ENCODE measurements around the gene MARCHF3. TPM values are rescaled to one million over a fixed set of nuclear protein-coding genes. Genes with fewer than 3 reads are reported as not detected.

Gene MARCHF3
- total RNA-seq, 1 experiment from 2014 or later = 16.1 TPM

GRCh38 chr5:127031863-127032232 lies 1.5 kb upstream of the MARCHF3 start:
- no peaks in the 10 kb centered on the region for H3K36me3 Mint-ChIP-seq
- no peak overlapping the region for H3K27ac Mint-ChIP-seq
- POLR2A ChIA-PET = interaction anchor here (1.2 to 1.6 kb wide), 2 partner anchors 198 to 254 kb away, joined by 3 to 7 read pairs; no protein-coding TSS in a partner anchor
- CTCF ChIA-PET = interaction anchor here (1.3 kb wide), 2 partner anchors 9 to 48 kb away, joined by 4 read pairs; no protein-coding TSS in a partner anchor
- H3K4me1 Mint-ChIP-seq = peaks cover 31% of the 10 kb centered on the region
- no peak for DNase-seq (ENCODE audit: low spot score)
- no peak for ATAC-seq
- peak; percentile 31; the same call in 1 of the 2 replicates for TF ChIP-seq GABPB1 (CRISPR knock-in tag; IDR thresholded peaks at IDR 0.05)
- no peak for TF ChIP-seq FOXJ3 (CRISPR knock-in tag; IDR thresholded peaks at IDR 0.05; ENCODE audit: borderline replicate concordance)
- H3K4me3 Mint-ChIP-seq = peak overlapping the region; percentile 81
- 0 out of 2 replicates have a peak, but pooled peaks cover 4% of the 10 kb centered on the region for H3K9me3 Mint-ChIP-seq
- H3K27me3 Mint-ChIP-seq (ENCODE audit: low read depth) = peaks cover 38% of the 10 kb centered on the region

GRCh38 chr5:127031147-127031862 lies 947 bp upstream of the MARCHF3 start:
- ChIA-PET CTCF (interaction anchor here (0.6 to 1.3 kb wide), 6 partner anchors 9 to 266 kb away, joined by 3 to 4 read pairs (median 3); no protein-coding TSS in a partner anchor), POLR2A (interaction anchor here (0.9 to 1.6 kb wide), 3 partner anchors 199 to 476 kb away, joined by 3 to 7 read pairs (median 3); no protein-coding TSS in a partner anchor)
- peak; percentile 4 for ATAC-seq
- H3K36me3 Mint-ChIP-seq = no peaks in the 10 kb centered on the region
- DNase-seq (ENCODE audit: low spot score) = peak; percentile 28
- H3K4me3 Mint-ChIP-seq = peak overlapping the region; percentile 81
- H3K27me3 Mint-ChIP-seq (ENCODE audit: low read depth) = peaks cover 38% of the 10 kb centered on the region
- peaks cover 36% of the 10 kb centered on the region for H3K4me1 Mint-ChIP-seq
- 0 out of 2 replicates have a peak, but pooled peaks cover 4% of the 10 kb centered on the region for H3K9me3 Mint-ChIP-seq
- H3K27ac Mint-ChIP-seq = peak overlapping the region; percentile 57; the same call in 1 of the 2 replicates
- TF ChIP-seq ZBTB21 (CRISPR knock-in tag; IDR thresholded peaks at IDR 0.05; ENCODE audit: borderline replicate concordance) (no peak), ZNF232 (CRISPR knock-in tag; IDR thresholded peaks at IDR 0.05) (no peak), ARID4B (CRISPR knock-in tag; IDR thresholded peaks at IDR 0.05; ENCODE audit: borderline replicate concordance) (no peak; the same call in 1 of the 2 replicates), SOX15 (CRISPR knock-in tag; IDR thresholded peaks at IDR 0.05) (no peak), ATF6 (CRISPR knock-in tag; IDR thresholded peaks at IDR 0.05) (no peak), SP1 (CRISPR knock-in tag; conservative IDR thresholded peaks at IDR 0.05) (no peak), PRDM15 (CRISPR knock-in tag; IDR thresholded peaks at IDR 0.05) (no peak), ZNF219 (CRISPR knock-in tag; IDR thresholded peaks at IDR 0.05; ENCODE audit: borderline replicate concordance) (no peak), AFF4 (CRISPR knock-in tag; IDR thresholded peaks at IDR 0.05; ENCODE audit: borderline replicate concordance) (no peak), ERG (CRISPR knock-in tag; IDR thresholded peaks at IDR 0.05) (no peak), HMGXB4 (CRISPR knock-in tag; IDR thresholded peaks at IDR 0.05) (no peak), USF2 (CRISPR knock-in tag; IDR thresholded peaks at IDR 0.05) (no peak)

Data from WTC11 (cell line).